Superior temporal gyrus (tissue), 1 donor: ENCODE data around the gene PI4KB.

Experiments used
- DNase-seq: peaks from one replicate; pipeline ENCODE4 v3.0.0-alpha.2; 2016; ENCODE audit errors: extremely low spot score

Gene PI4KB

DNA sequence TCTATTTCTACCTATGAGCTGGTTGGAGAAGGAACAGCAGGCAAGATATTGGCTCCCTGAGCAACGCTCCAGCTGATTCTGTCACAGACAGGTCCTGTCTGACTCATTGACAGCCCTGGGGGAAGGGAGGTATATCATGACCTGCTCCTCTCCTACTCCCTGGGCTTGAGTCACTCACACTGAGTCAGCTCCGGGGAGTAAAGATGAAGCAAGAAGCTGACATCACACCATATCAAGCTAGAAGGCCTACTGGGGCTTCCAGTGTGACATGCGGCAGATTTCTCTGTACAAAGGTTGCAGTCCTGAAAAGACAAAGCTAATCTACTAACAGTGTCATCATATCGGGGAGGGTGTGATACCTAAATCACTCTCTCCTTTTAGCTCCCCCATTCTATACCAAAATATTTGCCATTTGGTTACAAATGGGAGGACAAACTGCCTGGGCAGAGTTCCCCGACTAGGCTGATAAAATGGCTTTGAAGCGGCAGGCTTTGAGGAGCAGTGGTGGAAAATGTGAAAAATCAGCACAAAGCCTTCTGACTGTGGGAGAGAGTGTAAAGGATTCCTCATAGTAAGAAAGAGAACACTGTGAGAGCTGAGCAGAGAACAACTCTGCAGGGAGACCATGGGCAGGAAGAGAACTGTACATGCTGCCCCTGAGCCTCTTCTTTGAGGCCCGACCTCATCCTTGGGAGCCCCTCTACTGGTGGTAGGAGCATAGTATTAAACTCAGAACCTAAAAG, 15.5 kb downstream of the PI4KB start:
- DNase-seq: peak; percentile 67

DNA sequence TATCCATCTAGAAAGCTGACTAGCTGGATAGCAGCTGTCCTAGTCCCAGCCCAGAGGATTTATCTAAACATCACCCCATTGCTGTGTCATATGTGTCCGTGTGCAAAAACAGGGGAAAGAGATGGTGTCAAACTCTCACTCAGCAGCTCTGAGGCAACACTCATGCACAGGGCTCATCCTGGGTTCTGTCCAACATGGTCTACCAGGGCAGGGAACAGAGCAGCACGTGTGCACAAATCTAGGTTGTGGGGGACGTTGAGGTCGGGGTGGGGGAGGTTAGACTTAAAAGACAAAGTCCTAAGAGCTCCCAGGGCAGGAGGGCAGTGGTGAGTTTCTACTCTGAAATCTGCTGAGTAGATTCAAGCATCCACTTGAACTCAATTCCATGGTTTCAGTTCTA, 16.2 kb downstream of the PI4KB start:
- no peak for DNase-seq

GRCh38 chr1:151309811-151310323, 17.3 kb downstream of the PI4KB start:
- DNase-seq: no peak

GRCh38 chr1:151294742-151295462, 32.3 kb downstream of the PI4KB start:
- DNase-seq: peak; percentile 86

DNA sequence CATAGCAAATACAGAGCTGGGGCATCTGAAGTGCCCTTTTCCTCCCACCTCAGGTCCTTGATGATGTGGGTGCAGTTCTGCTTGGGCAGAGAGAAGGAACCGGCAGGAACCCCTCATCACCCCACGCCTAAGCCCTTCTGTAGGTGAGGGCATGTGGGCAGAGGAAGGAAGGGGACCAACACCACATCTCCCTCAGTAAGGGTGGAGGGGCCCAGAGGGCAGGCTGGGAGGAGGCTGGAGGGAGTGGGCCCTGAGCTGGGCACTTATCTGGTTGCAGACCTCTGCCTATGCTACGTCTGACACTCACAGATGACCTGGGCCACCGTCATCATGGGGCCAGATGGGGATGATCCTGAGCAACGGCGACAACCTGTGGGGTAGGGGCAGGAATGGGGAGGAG, 34.1 kb downstream of the PI4KB start:
- no peak for DNase-seq

DNA sequence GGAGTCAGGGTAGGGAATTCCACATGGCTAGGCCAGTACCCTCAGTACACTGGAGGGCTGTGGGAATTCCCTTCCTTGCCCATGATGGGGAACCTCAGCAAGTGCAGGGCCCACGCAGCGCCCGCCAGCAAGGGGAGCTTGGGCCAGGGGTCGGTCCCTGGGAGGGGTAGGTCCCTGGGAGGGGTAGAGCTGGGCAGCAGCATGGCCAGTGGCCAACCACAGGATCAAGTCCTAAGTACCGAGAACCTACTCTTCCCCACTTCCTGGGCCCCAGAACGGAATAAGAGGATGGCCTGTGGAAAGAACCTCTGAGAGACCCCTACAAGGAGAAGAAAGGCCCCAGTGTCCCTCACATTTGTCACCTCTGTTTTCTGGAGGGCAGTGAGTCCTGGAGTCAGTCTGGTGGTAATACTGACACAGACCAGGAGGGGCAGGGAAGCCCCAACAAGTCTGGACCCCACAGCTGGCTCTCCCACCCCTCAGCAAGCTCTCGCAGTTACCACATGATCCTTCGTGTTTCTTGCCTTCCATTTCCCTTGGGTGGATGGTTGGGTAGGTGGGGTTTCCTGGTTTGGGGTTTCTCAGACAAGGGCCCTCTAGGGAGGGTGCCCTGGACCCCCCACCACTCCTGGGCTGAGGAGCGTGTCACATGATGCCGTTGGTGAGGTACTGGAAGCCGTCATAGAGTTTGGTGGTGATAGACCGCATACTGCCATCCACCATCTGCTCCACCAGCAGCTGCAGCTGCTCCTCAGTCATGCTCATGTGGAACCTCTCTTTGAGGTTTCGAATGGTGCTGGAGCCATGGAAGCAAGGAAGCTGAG, 34.8 kb downstream of the PI4KB start:
- no peak for DNase-seq

- no peak for DNase-seq
Measured at GRCh38 chr1:151290709-151291303, 36.4 kb downstream of the PI4KB start.

GRCh38 chr1:151289991-151290708, 37.1 kb downstream of the PI4KB start:
- no peak for DNase-seq

- no peak for DNase-seq
Measured at GRCh38 chr1:151289080-151289935, 37.9 kb downstream of the PI4KB start.

- no peak for DNase-seq
Measured at GRCh38 chr1:151288502-151288901, 38.7 kb downstream of the PI4KB start.

DNA sequence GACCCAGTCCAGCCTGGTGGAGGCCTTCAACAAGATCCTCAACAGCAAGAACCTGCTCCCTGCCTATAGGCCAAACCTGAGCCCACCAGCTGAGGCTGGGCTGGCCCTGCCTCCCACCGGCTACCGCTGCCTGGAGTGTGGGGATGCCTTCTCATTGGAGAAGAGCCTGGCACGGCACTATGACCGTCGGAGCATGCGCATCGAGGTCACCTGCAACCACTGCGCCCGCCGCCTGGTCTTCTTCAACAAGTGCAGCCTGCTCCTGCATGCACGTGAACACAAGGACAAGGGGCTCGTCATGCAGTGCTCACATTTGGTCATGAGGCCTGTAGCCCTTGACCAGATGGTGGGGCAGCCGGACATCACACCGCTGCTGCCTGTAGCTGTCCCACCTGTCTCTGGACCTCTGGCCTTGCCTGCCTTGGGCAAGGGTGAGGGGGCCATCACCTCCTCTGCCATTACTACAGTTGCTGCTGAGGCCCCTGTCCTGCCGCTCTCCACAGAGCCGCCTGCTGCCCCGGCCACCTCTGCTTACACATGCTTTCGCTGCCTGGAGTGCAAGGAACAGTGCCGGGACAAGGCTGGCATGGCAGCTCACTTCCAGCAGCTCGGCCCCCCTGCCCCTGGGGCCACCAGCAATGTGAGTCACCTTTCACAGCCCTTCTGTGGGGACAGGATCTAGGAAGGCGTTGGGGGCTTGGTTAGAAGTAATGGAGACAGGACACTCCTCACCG, 39.3 kb downstream of the PI4KB start:
- DNase-seq: no peak

DNA sequence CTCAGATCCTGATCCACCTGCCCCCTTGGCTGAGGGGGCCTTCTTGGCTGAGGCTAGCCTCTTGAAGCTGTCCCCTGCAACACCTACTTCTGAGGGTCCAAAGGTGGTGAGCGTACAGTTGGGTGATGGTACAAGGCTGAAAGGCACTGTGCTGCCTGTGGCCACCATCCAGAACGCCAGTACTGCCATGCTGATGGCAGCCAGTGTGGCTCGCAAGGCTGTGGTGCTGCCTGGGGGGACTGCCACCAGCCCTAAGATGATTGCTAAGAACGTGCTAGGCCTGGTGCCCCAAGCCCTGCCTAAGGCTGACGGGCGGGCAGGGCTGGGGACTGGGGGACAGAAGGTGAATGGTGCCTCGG, 39.9 kb downstream of the PI4KB start:
- DNase-seq: no peak

GRCh38 chr1:151286619-151287340, 40.4 kb downstream of the PI4KB start:
- DNase-seq: no peak

- DNase-seq: no peak
Measured at GRCh38 chr1:151284013-151284577, 43.1 kb downstream of the PI4KB start.

DNA sequence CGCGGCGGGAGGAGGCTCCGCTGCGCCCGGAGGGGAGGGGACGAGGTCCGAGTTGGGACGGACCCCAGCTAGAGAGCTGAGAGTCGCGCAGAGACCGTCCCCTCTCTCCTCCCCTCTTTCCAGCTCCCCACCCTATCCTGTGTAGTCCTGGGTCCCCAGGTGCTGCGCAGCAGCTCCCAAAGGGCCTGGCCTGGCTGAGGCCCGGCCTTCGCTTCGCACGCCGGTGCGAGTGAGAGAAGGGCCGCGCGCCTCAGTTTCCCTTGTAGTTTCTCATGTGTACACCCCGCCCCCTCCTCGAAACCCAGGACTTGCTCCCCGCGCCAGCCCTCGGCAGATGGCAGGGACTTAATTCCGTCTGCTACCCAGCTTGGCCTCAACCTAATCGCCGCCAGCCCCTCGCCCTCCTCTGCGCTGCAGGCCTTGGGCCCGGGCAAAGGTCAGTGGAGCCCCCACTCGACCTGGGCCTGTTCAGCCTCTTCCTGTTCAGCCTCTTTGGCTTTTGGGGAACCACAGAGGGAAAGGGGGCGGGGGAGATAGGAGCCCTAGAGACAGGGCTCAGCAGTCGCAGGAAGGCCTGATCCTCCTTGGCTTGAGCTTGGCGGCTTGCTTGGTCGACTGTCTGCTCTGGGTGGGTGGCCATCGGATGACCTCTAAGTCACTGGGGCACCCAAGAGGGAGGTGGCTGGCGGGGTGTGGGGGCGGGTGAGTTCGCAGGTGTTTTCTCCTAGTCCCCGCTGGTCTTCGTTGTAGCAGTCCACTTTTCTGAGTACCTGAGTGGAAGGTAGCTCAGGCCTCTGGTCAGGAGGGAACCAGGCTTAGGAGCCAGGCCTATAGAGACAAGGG, 44.1 kb downstream of the PI4KB start:
- DNase-seq: no peak

DNA sequence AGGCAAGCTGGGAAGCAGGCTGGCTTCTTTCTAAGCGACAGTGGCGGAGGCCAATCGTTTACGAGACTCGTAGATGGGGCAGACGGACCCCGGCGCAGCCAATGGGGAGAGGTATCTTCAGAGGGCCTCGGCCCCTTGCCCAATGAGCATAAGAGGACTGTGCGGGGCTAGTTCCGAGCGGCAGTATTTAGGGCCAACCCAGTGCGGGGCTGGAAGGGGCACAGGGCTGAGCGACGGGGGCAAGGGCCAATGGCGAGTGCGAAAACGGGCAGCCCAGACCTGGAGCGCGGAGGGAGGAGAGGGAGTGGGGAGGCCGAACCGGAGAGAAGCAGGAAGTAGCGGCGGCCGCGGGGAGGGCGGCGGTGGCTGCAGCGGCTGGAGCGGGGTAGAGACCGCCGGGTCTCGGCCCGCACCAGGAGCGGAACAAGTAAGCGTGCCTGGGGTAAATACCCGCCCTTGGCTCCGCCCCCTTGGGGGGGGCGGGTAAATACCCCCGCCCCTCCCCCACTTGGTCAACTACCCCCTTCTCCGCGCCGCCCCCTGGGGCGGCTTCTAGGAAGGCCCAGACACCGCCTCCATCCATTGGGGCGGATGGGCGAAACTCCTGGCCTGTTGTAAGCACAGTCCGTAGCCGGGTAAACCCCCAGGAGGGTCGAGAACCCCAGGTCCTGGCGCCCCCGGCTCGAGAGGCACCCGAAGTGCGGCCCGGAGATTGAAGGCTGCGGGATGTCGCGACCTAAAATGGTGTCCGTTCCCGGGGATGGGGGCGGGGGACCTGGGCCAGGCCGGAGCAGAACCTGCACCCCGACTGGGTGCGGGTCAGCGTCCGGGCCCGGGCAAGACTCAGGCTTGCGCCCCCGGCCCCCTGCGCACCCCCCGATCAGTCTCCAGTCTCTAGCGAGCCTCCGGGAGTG, 45.0 kb downstream of the PI4KB start, which contains the start of gene ZNF687:
TSS of gene ZNF687 (plus strand) at position 331 of the 914 bp plus-strand sequence. CDS start 3,993 bp downstream, outside the sequence.
- peak; percentile 100 for DNase-seq
